Neuron (in vitro differentiated cells): ENCODE data around the gene OR6Q1.
"Not testable (repeated sequence)": the region's sequence is repeated elsewhere in the genome, so short reads cannot be mapped to it uniquely, and the experiment has no call there.

Source experiments
- H2AFZ ChIP-seq: one replicate; pipeline ENCODE4 v1.6.1; 2013; ENCODE audit warnings: low read depth, mild to moderate bottlenecking, inconsistent platforms, low read length, moderate library complexity
- H3K27me3 ChIP-seq: one replicate; pipeline ENCODE4 v1.6.1; 2013; ENCODE audit warnings: low read length; ENCODE audit not compliant: insufficient read depth
- H3K36me3 ChIP-seq: one replicate; pipeline ENCODE4 v1.6.1; 2013; ENCODE audit warnings: low read length; ENCODE audit not compliant: insufficient read depth
- H3K4me1 ChIP-seq: one replicate; pipeline ENCODE4 v1.6.1; 2013; ENCODE audit warnings: low read length; ENCODE audit not compliant: insufficient read depth
- H3K4me3 ChIP-seq: 2 replicates; pipeline ENCODE4 v1.5.1; 2013; ENCODE audit warnings: mild to moderate bottlenecking, low read length, moderate library complexity
- H3K9me3 ChIP-seq: one replicate; pipeline ENCODE4 v1.6.1; 2013; ENCODE audit warnings: low read length

The OR6Q1 gene

GRCh38 chr11:58030653-58031052, at the start of gene OR6Q1:
Gene OR6Q1, plus strand, starts transcription at chr11:58030953. Its CDS starts 0 bp downstream, at chr11:58030953.
- Histone ChIP-seq H3K27me3 (no peaks in the 10 kb centered on the region), H3K9me3 (no peaks in the 10 kb centered on the region), H3K4me3 (no peak within 1 kb of the TSS), H3K36me3 (no peaks in the 10 kb centered on the region), H3K4me1 (no peaks in the 10 kb centered on the region), H2AFZ (no peak within 1 kb of the TSS)

- no peak overlapping the region for H2AFZ ChIP-seq
- H3K4me3 ChIP-seq = no peak overlapping the region
- no peaks in the 10 kb centered on the region for H3K27me3 ChIP-seq
- no peaks in the 10 kb centered on the region for H3K36me3 ChIP-seq
- H3K9me3 ChIP-seq = no peaks in the 10 kb centered on the region
- peaks cover 18% of the 10 kb centered on the region for H3K4me1 ChIP-seq
Observed at GRCh38 chr11:57981536-57981935, 49.2 kb upstream of the OR6Q1 start.

GRCh38 chr11:57982776-57983175, 48.0 kb upstream of the OR6Q1 start:
- H3K36me3 ChIP-seq = no peaks in the 10 kb centered on the region
- peak overlapping the region; percentile 78 for H2AFZ ChIP-seq
- no peaks in the 10 kb centered on the region for H3K27me3 ChIP-seq
- no peak overlapping the region for H3K4me3 ChIP-seq
- peaks cover 18% of the 10 kb centered on the region for H3K4me1 ChIP-seq
- H3K9me3 ChIP-seq = no peaks in the 10 kb centered on the region

- H3K27me3 ChIP-seq = no peaks in the 10 kb centered on the region
- peak overlapping the region; percentile 78 for H2AFZ ChIP-seq
- no peak overlapping the region for H3K4me3 ChIP-seq
- no peaks in the 10 kb centered on the region for H3K36me3 ChIP-seq
- H3K9me3 ChIP-seq = no peaks in the 10 kb centered on the region
- H3K4me1 ChIP-seq = peaks cover 18% of the 10 kb centered on the region
Observed at GRCh38 chr11:57983191-57983590, 47.6 kb upstream of the OR6Q1 start.

- H3K4me3 ChIP-seq, H3K4me1 ChIP-seq, H2AFZ ChIP-seq, H3K9me3 ChIP-seq, H3K27me3 ChIP-seq, H3K36me3 ChIP-seq: not testable (repeated sequence)
Observed at GRCh38 chr11:57999523-57999922, 31.2 kb upstream of the OR6Q1 start.

GRCh38 chr11:58000021-58000420, 30.7 kb upstream of the OR6Q1 start:
- not testable (repeated sequence) for H3K36me3 ChIP-seq, H3K27me3 ChIP-seq, H3K9me3 ChIP-seq, H3K4me3 ChIP-seq, H3K4me1 ChIP-seq, H2AFZ ChIP-seq

GRCh38 chr11:58000699-58001098, 30.1 kb upstream of the OR6Q1 start:
- Histone ChIP-seq H3K4me1 (no peaks in the 10 kb centered on the region), H2AFZ (no peak overlapping the region), H3K36me3 (no peaks in the 10 kb centered on the region), H3K27me3 (no peaks in the 10 kb centered on the region), H3K4me3 (no peak overlapping the region), H3K9me3 (no peaks in the 10 kb centered on the region)

- H3K9me3 ChIP-seq = no peaks in the 10 kb centered on the region
- no peaks in the 10 kb centered on the region for H3K36me3 ChIP-seq
- H3K4me1 ChIP-seq = no peaks in the 10 kb centered on the region
- no peak overlapping the region for H2AFZ ChIP-seq
- H3K4me3 ChIP-seq = no peak overlapping the region
- H3K27me3 ChIP-seq = no peaks in the 10 kb centered on the region
Observed at GRCh38 chr11:58003036-58003435, 27.7 kb upstream of the OR6Q1 start.

- H2AFZ ChIP-seq = no peak overlapping the region
- H3K9me3 ChIP-seq = no peaks in the 10 kb centered on the region
- no peaks in the 10 kb centered on the region for H3K36me3 ChIP-seq
- no peaks in the 10 kb centered on the region for H3K27me3 ChIP-seq
- no peaks in the 10 kb centered on the region for H3K4me1 ChIP-seq
- H3K4me3 ChIP-seq = no peak overlapping the region
Observed at GRCh38 chr11:58003591-58003990, 27.2 kb upstream of the OR6Q1 start.

GRCh38 chr11:58004664-58005063, 26.1 kb upstream of the OR6Q1 start:
- Histone ChIP-seq H3K27me3 (no peaks in the 10 kb centered on the region), H2AFZ (no peak overlapping the region), H3K36me3 (no peaks in the 10 kb centered on the region), H3K4me1 (no peaks in the 10 kb centered on the region), H3K9me3 (no peaks in the 10 kb centered on the region), H3K4me3 (no peak overlapping the region)

- no peak overlapping the region for H3K4me3 ChIP-seq
- no peaks in the 10 kb centered on the region for H3K9me3 ChIP-seq
- H3K36me3 ChIP-seq = no peaks in the 10 kb centered on the region
- H3K27me3 ChIP-seq = no peaks in the 10 kb centered on the region
- no peaks in the 10 kb centered on the region for H3K4me1 ChIP-seq
- H2AFZ ChIP-seq = no peak overlapping the region
Observed at GRCh38 chr11:58006940-58007339, 23.8 kb upstream of the OR6Q1 start.

GRCh38 chr11:58011771-58012170, 19.0 kb upstream of the OR6Q1 start:
- Histone ChIP-seq H3K9me3 (no peaks in the 10 kb centered on the region), H3K36me3 (no peaks in the 10 kb centered on the region), H2AFZ (no peak overlapping the region), H3K27me3 (no peaks in the 10 kb centered on the region), H3K4me1 (no peaks in the 10 kb centered on the region), H3K4me3 (no peak overlapping the region)

GRCh38 chr11:58023435-58023931, 7.3 kb upstream of the OR6Q1 start, which contains the start of gene OR9Q1:
Gene OR9Q1, plus strand, starts transcription at chr11:58023881. Its CDS starts 155,564 bp downstream, at chr11:58179445.
- Histone ChIP-seq H3K9me3 (no peaks in the 10 kb centered on the region), H3K27me3 (peaks cover 2% of the 10 kb centered on the region), H2AFZ (no peak within 1 kb of the TSS), H3K4me1 (no peaks in the 10 kb centered on the region), H3K36me3 (no peaks in the 10 kb centered on the region), H3K4me3 (no peak within 1 kb of the TSS)

GRCh38 chr11:58024601-58025091, 6.1 kb upstream of the OR6Q1 start:
- H3K27me3 ChIP-seq = peaks cover 2% of the 10 kb centered on the region
- no peaks in the 10 kb centered on the region for H3K4me1 ChIP-seq
- no peak overlapping the region for H2AFZ ChIP-seq
- H3K4me3 ChIP-seq = no peak overlapping the region
- H3K9me3 ChIP-seq = no peaks in the 10 kb centered on the region
- H3K36me3 ChIP-seq = no peaks in the 10 kb centered on the region
